Esophagus squamous epithelium (tissue), 5 donors: ENCODE data around the gene C1orf94. TPM values are rescaled to one million over a fixed set of nuclear protein-coding genes. Genes with fewer than 3 reads are reported as not detected.

Experiments used
- DNase-seq: peaks from one replicate; lab custom pipeline; 2025; lab: John Stamatoyannopoulos, UW
- H3K27ac ChIP-seq, 4 donors: fragments of 200-600 bp; sonication (generic); one replicate each; pipeline ENCODE4 v1.5.1; 2016 to 2019; ENCODE audit warnings: mild to moderate bottlenecking in 1 of 4
- H3K27me3 ChIP-seq, 4 donors: fragments of 200-600 bp; sonication (generic); 1 replicate in 3 of 4; 2 replicates in 1 of 4; pipeline versions ENCODE4 v1.5.1 to v1.6.0; 2017 to 2021; ENCODE audit warnings: antibody characterized with exemption in 1 of 4
- H3K36me3 ChIP-seq, 3 donors: fragments of 200-600 bp; sonication (generic); one replicate each; pipeline ENCODE4 v1.5.1; 2016 to 2019
- H3K4me1 ChIP-seq, 3 donors: fragments of 200-600 bp; sonication (generic); one replicate each; pipeline ENCODE4 v1.5.1; 2017 to 2019
- H3K4me3 ChIP-seq, 4 donors: fragments of 200-600 bp; sonication (generic); 1 replicate in 3 of 4; 2 replicates in 1 of 4; pipeline ENCODE4 v1.5.1; 2016 to 2019; ENCODE audit warnings: mild to moderate bottlenecking in 2 of 4, moderate library complexity in 1 of 4
- H3K9me3 ChIP-seq, 3 donors: fragments of 200-600 bp; sonication (generic); one replicate each; pipeline ENCODE4 v1.5.1; 2016 to 2019
- CTCF ChIP-seq, 6 experiments: fragments of 450-650 bp in 4 of 6; fragments of 200-600 bp in 2 of 6; sonication (generic) in 2 of 6; IDR thresholded peaks; one replicate each; pipeline ENCODE4 v1.5.1; 2016 to 2019; ENCODE audit warnings: antibody characterized with exemption in 6 of 6, mild to moderate bottlenecking in 4 of 6, moderate library complexity in 4 of 6
- POLR2A ChIP-seq, 4 donors: fragments of 450-650 bp; IDR thresholded peaks; one replicate each; pipeline ENCODE4 v1.6.1; 2017; ENCODE audit warnings: antibody characterized with exemption in 4 of 4, mild to moderate bottlenecking in 4 of 4, moderate library complexity in 3 of 4
- WGBS, 2 donors: methylation state at CpG; one replicate each; pipeline ENCODE4 v1.1.5; 2018; 5-methylcytosine and 5-hydroxymethylcytosine counted together
- intact Hi-C: fragments of 100-400 bp; cut with DNase I; formaldehyde crosslinking; loops from one replicate; pipeline ENCODE4 v1.15.0; 2022
- total RNA-seq, 4 donors: library from RNA; depleted of rRNA; stranded (reverse); fragments of >200 nt; gene quantifications; one replicate each; pipeline ENCODE4 v1.1.0, GENCODE V29; 2016
- donor health status: DM: yes; HTN: yes; CAD: no.

Gene C1orf94
- total RNA-seq, 4 donors from 2014 or later = not detected

GRCh38 chr1:34164771-34165391 is 11.8 kb upstream of the C1orf94 start, which contains the start of gene CSMD2:
Gene CSMD2 (minus strand): TSS chr1:34165230. CDS start chr1:34165097, 133 bp downstream.
- no peaks in the 10 kb centered on the region for H3K36me3 ChIP-seq
- H3K4me1 ChIP-seq = peaks cover 30 to 46% (median 33%) of the 10 kb centered on the region in 3 donors
- TF ChIP-seq CTCF (IDR thresholded peaks at IDR 0.05) (no peak), POLR2A (IDR thresholded peaks at IDR 0.05) (no peak)
- WGBS, 2 donors = 0 to 11% methylated on average over 20 to 26 of the region's 78 CpGs
- H3K4me3 ChIP-seq = peak within 1 kb of the TSS; percentile 9 to 63 (median 41)
- intact Hi-C loops = loop anchor here (10.0 kb wide), 1 partner anchor 530 kb away; no protein-coding TSS in a partner anchor
- H3K27me3 ChIP-seq = peaks cover 11 to 100% (median 18%) of the 10 kb centered on the region in 4 donors
- no peaks in the 10 kb centered on the region for H3K9me3 ChIP-seq
- no peak for DNase-seq
- no peak within 1 kb of the TSS for H3K27ac ChIP-seq

- intact Hi-C loops = loop anchor here (10.0 kb wide), 1 partner anchor 531 kb away; no protein-coding TSS in a partner anchor
- no peak for DNase-seq
- WGBS, 2 donors = 3 to 5% methylated on average over 12 of the region's 13 CpGs
- Histone ChIP-seq H3K27me3 (peaks cover 11 to 100% (median 18%) of the 10 kb centered on the region in 4 donors), H3K4me3 (peak overlapping the region in 2 of 4 donors; percentile 48 to 63), H3K36me3 (no peaks in the 10 kb centered on the region), H3K4me1 (peaks cover 30 to 46% (median 33%) of the 10 kb centered on the region in 3 donors), H3K9me3 (no peaks in the 10 kb centered on the region), H3K27ac (no peak overlapping the region)
- TF ChIP-seq POLR2A (IDR thresholded peaks at IDR 0.05) = no peak
- no peak for TF ChIP-seq CTCF (IDR thresholded peaks at IDR 0.05)
These were observed 11.2 kb upstream of the C1orf94 start for GRCh38 chr1:34165422-34165921.

GRCh38 chr1:34166191-34166624 is 10.5 kb upstream of the C1orf94 start:
- peak overlapping the region in 1 of 4 donors; percentile 42 for H3K4me3 ChIP-seq

GRCh38 chr1:34166625-34167361 is 9.9 kb upstream of the C1orf94 start:
- peaks cover 30 to 46% (median 33%) of the 10 kb centered on the region in 3 donors for H3K4me1 ChIP-seq
- TF ChIP-seq CTCF (IDR thresholded peaks at IDR 0.05) (no peak), POLR2A (IDR thresholded peaks at IDR 0.05) (no peak)
- no peak overlapping the region for H3K27ac ChIP-seq
- H3K4me3 ChIP-seq = peak overlapping the region in 1 of 4 donors; percentile 42
- peaks cover 11 to 100% (median 18%) of the 10 kb centered on the region in 4 donors for H3K27me3 ChIP-seq
- 3 to 7% methylated on average over 8 to 12 of the region's 24 CpGs for WGBS, 2 donors
- H3K36me3 ChIP-seq = no peaks in the 10 kb centered on the region
- intact Hi-C loops = loop anchor here (10.0 kb wide), 1 partner anchor 532 kb away; no protein-coding TSS in a partner anchor
- DNase-seq = no peak
- H3K9me3 ChIP-seq = no peaks in the 10 kb centered on the region

More at GRCh38 chr1:34166191-34166624, 10.5 kb upstream of the C1orf94 start:
- intact Hi-C loops = loop anchor here (10.0 kb wide), 1 partner anchor 531 kb away; no protein-coding TSS in a partner anchor
- Histone ChIP-seq H3K9me3 (no peaks in the 10 kb centered on the region), H3K4me1 (peaks cover 30 to 46% (median 33%) of the 10 kb centered on the region in 3 donors), H3K27me3 (peaks cover 11 to 100% (median 18%) of the 10 kb centered on the region in 4 donors), H3K27ac (no peak overlapping the region), H3K36me3 (no peaks in the 10 kb centered on the region)
- DNase-seq = no peak
- 6% methylated on average over 7 of the region's 27 CpGs; no CpG with 5 or more reads in 1 of the 2 donors for WGBS, 2 donors
- TF ChIP-seq CTCF (IDR thresholded peaks at IDR 0.05) (no peak), POLR2A (IDR thresholded peaks at IDR 0.05) (no peak)
